HepG2 (cell line): Measurements from ENCODE around the gene HECA. TPM values are rescaled to one million over a fixed set of nuclear protein-coding genes. Genes with fewer than 3 reads are reported as not detected.
"Not testable (repeated sequence)": the region's sequence is repeated elsewhere in the genome, so short reads cannot be mapped to it uniquely, and the experiment has no call there.

Experiments used
- ATAC-seq: fragments of 200-7000 bp; cut with Tn5 transposase; 3 replicates; pipeline ENCODE4 v1.9.1; 2020; ENCODE audit warnings: mild to moderate bottlenecking, moderate library complexity
- BruUV-seq: library from RNA; stranded (reverse); fragments of 400-500 nt; replicated peaks from 2 replicates; lab custom pipeline; 2021; lab: Mats Ljungman, UMichigan
- CTCF ChIA-PET: fragments of 300-600 bp; formaldehyde crosslinking; extraction: SDS; loops from one replicate; lab custom pipeline; 2021; ENCODE audit warnings: low total read pairs, inconsistent platforms, low intra/inter-chr PET ratio; lab: Yijun Ruan, JAX
- POLR2A ChIA-PET: fragments of 350-600 bp; sonication (Branson Sonifier 250); formaldehyde crosslinking; loops from one replicate; lab custom pipeline; 2020; ENCODE audit warnings: antibody characterized with exemption, inconsistent platforms; lab: Yijun Ruan, JAX
- DNase-seq: peaks from one replicate; pipeline ENCODE4 v3.0.0-alpha.2; 2015; ENCODE audit warnings: low spot score
- FAIRE-seq: peaks from 3 replicates; lab custom pipeline; 2011; peaks lifted over from hg19 to GRCh38; lab: Jason Lieb, UNC
- H2AFZ ChIP-seq: one replicate; pipeline ENCODE4 v1.6.1; 2011; ENCODE audit warnings: low read length, inconsistent platforms
- H3K27ac ChIP-seq: fragments of 300-600 bp; 3 replicates; pipeline ENCODE4 v1.8.0; 2011; ENCODE audit warnings: mixed run types, mild to moderate bottlenecking, mixed read lengths, low read length, inconsistent platforms; ENCODE audit not compliant: insufficient read depth; ENCODE audit errors: extremely low read length
- H3K27me3 ChIP-seq, 2 experiments: fragments of 200-600 bp in 1 of 2; 2 replicates in 1 of 2; 3 replicates in 1 of 2; pipeline versions ENCODE4 v1.6.0 to v1.8.0; 2011; ENCODE audit warnings: low read length in 2 of 2, mild to moderate bottlenecking in 2 of 2, moderate library complexity in 2 of 2, inconsistent platforms in 1 of 2; ENCODE audit not compliant: insufficient read depth in 2 of 2, control insufficient read depth in 1 of 2
- H3K36me3 ChIP-seq, 2 experiments: fragments of 200-600 bp in 1 of 2; replicated peaks in 1 of 2; 2 replicates in 1 of 2; 3 replicates in 1 of 2; pipeline versions ENCODE4 v1.5.1 to v1.8.0; 2011; ENCODE audit warnings: low read length in 2 of 2, inconsistent platforms in 1 of 2; ENCODE audit not compliant: insufficient read depth in 2 of 2, control insufficient read depth in 1 of 2
- H3K4me1 ChIP-seq: 2 replicates; pipeline ENCODE4 v1.5.1; 2012; ENCODE audit warnings: low read length, inconsistent platforms; ENCODE audit not compliant: insufficient read depth
- H3K4me2 ChIP-seq: 2 replicates; pipeline ENCODE4 v1.6.0; 2011; ENCODE audit warnings: low read depth, low read length, inconsistent platforms
- H3K4me3 ChIP-seq, 3 experiments: fragments of 200-600 bp in 1 of 3; sonication (generic), shearing (Covaris generic) in 1 of 3; replicated peaks in 1 of 3; 2 replicates each; pipeline ENCODE4 v1.5.1; 2011 to 2016; ENCODE audit warnings: low read length in 3 of 3, inconsistent platforms in 2 of 3, low read depth in 2 of 3, mild to moderate bottlenecking in 2 of 3, control low read depth in 1 of 3, mixed read lengths in 1 of 3; ENCODE audit not compliant: insufficient read depth in 1 of 3
- H3K79me2 ChIP-seq: one replicate; pipeline ENCODE4 v1.6.1; 2011; ENCODE audit warnings: low read length, inconsistent platforms; ENCODE audit not compliant: insufficient read depth
- H3K9ac ChIP-seq: 2 replicates; pipeline ENCODE4 v1.6.0; 2011; ENCODE audit warnings: mild to moderate bottlenecking, low read depth, low read length, inconsistent platforms; ENCODE audit not compliant: insufficient read depth
- H3K9me3 ChIP-seq: 2 replicates; pipeline ENCODE4 v1.5.1; 2012; ENCODE audit warnings: mild to moderate bottlenecking, low read length
- H4K20me1 ChIP-seq: 2 replicates; pipeline ENCODE4 v1.6.0; 2011; ENCODE audit warnings: inconsistent platforms, mild to moderate bottlenecking, low read length, moderate library complexity; ENCODE audit not compliant: insufficient read depth
- FOXK1 ChIP-seq: sonication (generic); formaldehyde crosslinking; IDR thresholded peaks from 2 replicates; pipeline ENCODE4 v1.4.0; 2020; ENCODE audit warnings: low read depth, missing genetic modification reagents, borderline replicate concordance
- KLF12 ChIP-seq: sonication (generic); formaldehyde crosslinking; IDR thresholded peaks from 2 replicates; pipeline ENCODE4 v1.4.0; 2020; ENCODE audit warnings: missing genetic modification reagents, borderline replicate concordance
- ZNF275 ChIP-seq: sonication (generic); formaldehyde crosslinking; IDR thresholded peaks from 2 replicates; pipeline ENCODE4 v1.8.0; 2022; ENCODE audit warnings: missing genetic modification reagents, mild to moderate bottlenecking, inconsistent platforms, borderline replicate concordance
- ZNF3 ChIP-seq: IDR thresholded peaks from 2 replicates; pipeline ENCODE4 v1.7.0; 2017; ENCODE audit warnings: inconsistent platforms
- ZNF761 ChIP-seq: sonication (generic); formaldehyde crosslinking; conservative IDR thresholded peaks from 2 replicates; pipeline ENCODE4 v1.4.0; 2020; ENCODE audit warnings: mild to moderate bottlenecking, missing genetic modification reagents
- WGBS: methylation state at CpG from one replicate; pipeline ENCODE4 v1.1.6; 2017; ENCODE audit warnings: low lambda C conversion rate; 5-methylcytosine and 5-hydroxymethylcytosine counted together
- in situ Hi-C: cut with HindIII; loops from 2 replicates; pipeline ENCODE4 v1.10.0; 2017; ENCODE audit warnings: low pct_unique_long_range_greater_than_20kb; ENCODE audit not compliant: extremely low pct_ligation_motif_present
- intact Hi-C: fragments of 100-400 bp; cut with micrococcal nuclease; formaldehyde crosslinking; loops from one replicate; pipeline ENCODE4 v1.10.0; 2022; ENCODE audit not compliant: unreplicated experiment
- polyA plus RNA-seq, 8 experiments: library from polyadenylated mRNA; depleted of rRNA in 3 of 8; stranded (reverse) in 7 of 8; unstranded in 1 of 8; fragments of >200 nt; fragmentation: Illumina TruSeq in 4 of 8; extraction: Trizol in 4 of 8; gene quantifications; 2 replicates each; pipeline versions ENCODE4 v1.2.1 to v1.2.3, GENCODE V29; 2011 to 2016; ENCODE audit warnings: low read depth in 4 of 8, missing spikeins in 1 of 8, mixed read lengths in 1 of 8; ENCODE audit not compliant: insufficient read depth in 1 of 8
- total RNA-seq, 5 experiments: library from RNA; depleted of rRNA; stranded (reverse); fragments of >200 nt; fragmentation: Illumina TruSeq; extraction: Trizol; gene quantifications; 2 replicates each; pipeline ENCODE4 v1.2.3, GENCODE V29; 2016; ENCODE audit warnings: low read depth in 1 of 5

Gene HECA
- total and polyA plus RNA-seq, 2 of the 13 experiments (the other 11 are each of a cell fraction or from before 2014, with no cell fraction given): 0.18 to 0.49 TPM

- in situ Hi-C loops: loop anchor here (10.0 kb wide), 1 partner anchor 227 kb away; no protein-coding TSS in a partner anchor
- FAIRE-seq (no peak), DNase-seq (no peak), ATAC-seq (no peak)
- Histone ChIP-seq H3K27me3 (peaks cover 5 to 44% of the 10 kb centered on the region in 2 experiments; a peak in 3 of 5 replicates), H3K36me3 (no peaks in the 10 kb centered on the region), H3K79me2 (no peaks in the 10 kb centered on the region), H3K27ac (no peak overlapping the region), H3K9ac (no peak overlapping the region), H3K4me3 (no peak overlapping the region), H3K9me3 (no peaks in the 10 kb centered on the region), H4K20me1 (no peaks in the 10 kb centered on the region), H3K4me2 (no peak overlapping the region), H2AFZ (no peak overlapping the region), H3K4me1 (0 out of 2 replicates have a peak, but pooled peaks cover 15% of the 10 kb centered on the region)
- WGBS: 46% methylated on average over 2 of the region's 2 CpGs
- no TSS peak for BruUV-seq
- no peak for TF ChIP-seq ZNF761 (CRISPR knock-in tag)
- no peak for TF ChIP-seq ZNF3 (CRISPR knock-in tag)
- no peak for TF ChIP-seq KLF12 (CRISPR knock-in tag)
- no peak for TF ChIP-seq ZNF275
- no peak for TF ChIP-seq FOXK1 (CRISPR knock-in tag)
- ChIA-PET POLR2A (no interaction called here), CTCF (no interaction called here)
- intact Hi-C loops: no loop called here
Observed at GRCh38 chr6:139137706-139138105, 2.8 kb downstream of the HECA start.

- H3K36me3 ChIP-seq, FAIRE-seq, BruUV-seq, H3K79me2 ChIP-seq, DNase-seq, intact Hi-C loops, H3K4me1 ChIP-seq, H3K4me2 ChIP-seq, H3K9me3 ChIP-seq, CTCF ChIA-PET, H3K27ac ChIP-seq, ATAC-seq, in situ Hi-C loops, H3K4me3 ChIP-seq, H2AFZ ChIP-seq, H3K9ac ChIP-seq, POLR2A ChIA-PET, H4K20me1 ChIP-seq: not testable (repeated sequence)
- 52% methylated on average over 12 of the region's 12 CpGs for WGBS
- H3K27me3 ChIP-seq: peaks cover 3 to 22% of the 10 kb centered on the region in 2 experiments; a peak in 3 of 5 replicates
Observed at GRCh38 chr6:139140854-139141253, 6.0 kb downstream of the HECA start.
